GM13976 (cell line): ENCODE results near the gene CNN1.

Source experiments
- DNase-seq: peaks from one replicate; pipeline ENCODE4 v3.0.0; 2012; ENCODE audit warnings: low spot score
- CTCF ChIP-seq: IDR thresholded peaks from 2 replicates; pipeline ENCODE4 v1.5.1; 2012; ENCODE audit warnings: borderline replicate concordance, mild to moderate bottlenecking; ENCODE audit not compliant: insufficient read depth; ENCODE audit errors: extremely low read depth, missing control alignments, control extremely low read depth
- in situ Hi-C: fragments of 300-500 bp; cut with MboI; formaldehyde crosslinking; loops from one replicate; pipeline ENCODE4 v1.12.0; 2022; ENCODE audit warnings: low sequenced_read_pairs, mixed read lengths, inconsistent platforms; ENCODE audit not compliant: unreplicated experiment

Gene CNN1

GRCh38 chr19:11538232-11539036 lies at the start of gene CNN1:
Gene CNN1 (plus strand): TSS chr19:11538851. CDS start chr19:11538928, 77 bp downstream.
- no peak for TF ChIP-seq CTCF
- in situ Hi-C loops, result no loop called here
- DNase-seq, result peak; percentile 38

GRCh38 chr19:11489378-11489777 lies 49.3 kb upstream of the CNN1 start:
- in situ Hi-C loops, result no loop called here
- TF ChIP-seq CTCF, result no peak
- DNase-seq, result no peak

- DNase-seq, result no peak
- no peak for TF ChIP-seq CTCF
- in situ Hi-C loops, result no loop called here
These were observed 43.9 kb upstream of the CNN1 start for GRCh38 chr19:11494634-11495285.

GRCh38 chr19:11495481-11495880 lies 43.2 kb upstream of the CNN1 start:
- DNase-seq, result no peak
- TF ChIP-seq CTCF, result no peak
- in situ Hi-C loops, result no loop called here

GRCh38 chr19:11495885-11496284 lies 42.8 kb upstream of the CNN1 start:
- in situ Hi-C loops, result no loop called here
- TF ChIP-seq CTCF, result no peak
- DNase-seq, result no peak

GRCh38 chr19:11496391-11497163 lies 42.1 kb upstream of the CNN1 start:
- in situ Hi-C loops, result no loop called here
- peak; percentile 82 for DNase-seq

More at GRCh38 chr19:11496391-11497163, 42.1 kb upstream of the CNN1 start:
- TF ChIP-seq CTCF, result peak; percentile 63
